ENCODE results near the gene MYO9B.
A peak's percentile ranks its signal among the peaks of the same experiment; 100 is the strongest.

MYO9B gene

GRCh38 chr19:17225053-17225452 lies 149.5 kb downstream of the MYO9B start:
- no peak for DNase-seq

- DNase-seq: peak; percentile 83
Observed at GRCh38 chr19:17226002-17226933, 150.7 kb downstream of the MYO9B start, which contains the start of gene OCEL1. Gene OCEL1, plus strand, starts transcription at chr19:17226226. Its CDS starts 22 bp downstream, at chr19:17226248.

- no peak for DNase-seq
Observed at GRCh38 chr19:17227798-17228367, 152.3 kb downstream of the MYO9B start.

GRCh38 chr19:17229890-17230289 lies 154.3 kb downstream of the MYO9B start:
- DNase-seq: no peak

DNA sequence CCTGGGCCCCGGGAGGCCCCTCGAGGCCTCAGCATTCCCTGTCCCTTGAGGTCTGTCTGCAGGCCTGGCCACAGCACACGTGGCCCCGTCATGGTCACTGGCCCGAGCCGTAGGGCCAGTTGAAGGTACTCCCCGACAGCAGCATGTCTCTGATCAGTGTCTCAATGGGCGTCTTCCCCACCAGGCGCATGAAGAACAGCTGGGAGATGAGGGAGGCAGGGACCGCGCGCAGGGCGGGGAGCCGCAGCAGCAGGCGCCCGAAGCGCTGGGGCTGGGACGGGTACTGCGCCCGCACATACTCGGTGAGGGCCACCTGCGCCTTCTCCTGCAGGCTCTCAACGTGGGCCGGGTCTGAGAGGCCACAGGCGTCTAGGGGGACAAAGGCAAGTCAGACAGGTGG lies 156.7 kb downstream of the MYO9B start:
- DNase-seq: no peak

GRCh38 chr19:17234911-17235299 lies 159.3 kb downstream of the MYO9B start:
- no peak for DNase-seq

GRCh38 chr19:17235300-17235970 lies 159.9 kb downstream of the MYO9B start:
- no peak for DNase-seq

DNA sequence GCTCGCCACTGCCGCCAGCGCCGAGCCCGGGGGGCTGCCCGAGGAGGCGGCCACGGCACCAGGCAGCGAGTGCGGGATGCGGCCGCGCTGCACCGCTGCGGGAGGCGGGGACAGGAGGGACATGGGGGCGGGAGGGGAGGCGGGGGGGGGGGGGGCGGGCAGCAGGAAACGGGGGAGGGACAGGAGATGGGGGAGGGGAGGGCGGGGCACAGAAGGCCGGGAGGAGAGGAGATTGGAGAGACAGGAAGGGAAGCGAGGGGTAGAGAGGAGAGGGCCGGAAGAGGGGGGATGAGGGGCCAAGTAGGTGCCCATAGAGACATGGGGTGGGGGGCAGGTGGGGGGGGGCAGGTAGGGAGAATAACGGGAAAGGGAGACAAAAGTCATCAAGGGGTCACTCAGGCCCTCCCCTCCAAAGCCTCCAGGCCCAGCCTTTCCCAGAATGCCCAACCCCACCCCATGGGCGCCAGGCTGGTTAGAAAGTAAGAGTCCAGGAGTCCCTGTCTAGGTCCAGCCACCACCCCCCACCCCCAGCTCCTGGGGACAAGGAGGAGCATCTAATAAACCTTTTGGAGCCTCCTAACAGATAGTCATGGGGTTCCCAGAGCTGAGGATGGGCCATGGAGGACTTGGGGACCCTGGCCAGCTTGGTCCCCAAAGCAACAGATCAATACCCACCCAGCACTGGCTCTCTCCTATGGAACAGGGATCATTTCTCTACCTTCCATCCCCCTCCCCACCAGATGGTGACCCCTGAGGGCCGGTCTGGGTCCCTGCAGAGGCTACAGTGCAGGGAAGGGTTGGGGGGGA lies 160.6 kb downstream of the MYO9B start:
- DNase-seq: no peak

- no peak for DNase-seq
Observed at GRCh38 chr19:17236811-17237543, 161.4 kb downstream of the MYO9B start.

DNA sequence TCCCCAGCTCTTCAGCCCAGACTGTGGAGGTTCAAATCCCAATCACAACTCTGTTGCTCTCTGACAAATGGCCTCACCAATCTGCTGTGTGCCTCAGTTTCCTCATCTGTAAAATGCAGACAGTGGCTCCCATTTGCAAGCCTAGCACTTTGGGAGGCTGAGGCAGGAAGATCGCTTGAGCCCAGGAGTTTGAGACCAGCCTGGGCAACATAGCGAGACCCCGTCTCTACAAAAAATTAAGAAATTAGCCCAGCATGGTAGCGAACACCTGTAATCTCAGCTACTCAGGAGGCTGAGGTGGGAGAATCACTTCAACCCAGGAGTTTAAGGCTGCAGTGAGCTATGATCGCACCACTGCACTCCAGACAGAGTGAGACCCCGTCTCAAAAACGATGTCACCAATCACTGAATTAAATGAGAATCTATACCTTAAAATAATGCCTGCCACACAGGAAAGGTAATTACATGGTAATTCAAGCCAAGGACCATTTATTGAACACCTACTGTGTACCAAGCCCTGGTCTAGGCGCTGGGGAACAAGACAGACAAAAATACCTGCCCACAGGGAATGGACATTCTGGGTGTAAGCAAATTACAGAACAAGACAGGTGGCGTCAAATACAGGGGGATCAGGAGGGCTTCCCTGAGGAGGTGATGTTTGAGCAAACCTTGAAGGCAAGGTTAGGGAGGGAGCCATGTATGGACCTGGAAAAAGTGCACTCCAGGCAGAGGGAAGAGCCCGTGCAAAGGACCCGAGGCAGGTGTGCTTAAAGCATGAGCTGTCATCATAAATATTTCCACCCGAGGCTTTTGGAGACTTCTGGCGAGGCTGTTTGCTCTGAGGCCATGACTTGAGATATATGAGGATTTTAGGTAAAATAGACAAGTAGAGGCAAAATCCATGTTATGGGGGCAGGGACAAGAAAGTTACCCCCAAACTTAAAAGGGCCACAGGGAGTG lies 162.4 kb downstream of the MYO9B start:
- no peak for DNase-seq

GRCh38 chr19:17240062-17240752 lies 164.6 kb downstream of the MYO9B start:
- DNase-seq: no peak

GRCh38 chr19:17240826-17241399 lies 165.3 kb downstream of the MYO9B start:
- DNase-seq: no peak

DNA sequence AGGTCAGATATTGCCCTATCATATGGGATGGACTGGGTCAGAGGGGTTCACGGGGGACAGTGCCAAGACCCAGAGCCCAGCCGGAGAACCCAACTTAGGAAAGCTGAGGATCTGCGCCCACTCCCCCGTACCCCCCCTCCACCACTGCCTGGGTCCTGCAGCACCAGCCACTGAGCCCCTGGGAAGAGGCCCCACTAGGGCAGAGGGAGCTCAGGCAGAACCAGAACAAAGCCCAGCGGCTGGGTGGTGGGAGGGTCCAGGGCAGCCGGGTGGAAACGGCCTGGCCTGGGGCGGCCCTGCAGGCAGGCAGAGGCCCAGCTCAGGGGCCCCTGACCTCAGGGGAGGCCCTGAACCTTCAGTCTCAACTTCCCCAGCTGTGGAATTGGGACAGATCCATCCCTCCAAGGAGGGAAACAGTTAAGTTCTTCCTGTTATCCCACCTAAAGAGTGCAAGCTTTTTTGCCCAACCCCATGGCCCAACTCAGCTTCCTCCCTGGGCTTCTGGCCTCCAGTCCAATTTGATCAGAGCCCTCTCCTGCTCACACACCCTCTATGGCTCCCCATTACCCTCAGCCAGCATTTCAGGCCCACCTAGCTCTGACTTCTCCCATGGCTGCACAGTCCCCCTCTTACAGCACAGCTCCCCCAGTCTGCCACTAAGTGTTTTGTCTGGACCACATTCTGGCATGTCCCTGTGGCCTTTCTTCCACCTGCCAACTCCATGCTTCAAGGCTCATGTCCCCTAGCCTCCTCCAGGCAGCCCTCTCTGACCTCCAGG lies 167.0 kb downstream of the MYO9B start:
- no peak for DNase-seq

GRCh38 chr19:17243211-17243829 lies 167.7 kb downstream of the MYO9B start:
- DNase-seq: no peak

GRCh38 chr19:17243830-17244617 lies 168.4 kb downstream of the MYO9B start:
- no peak for DNase-seq

DNA sequence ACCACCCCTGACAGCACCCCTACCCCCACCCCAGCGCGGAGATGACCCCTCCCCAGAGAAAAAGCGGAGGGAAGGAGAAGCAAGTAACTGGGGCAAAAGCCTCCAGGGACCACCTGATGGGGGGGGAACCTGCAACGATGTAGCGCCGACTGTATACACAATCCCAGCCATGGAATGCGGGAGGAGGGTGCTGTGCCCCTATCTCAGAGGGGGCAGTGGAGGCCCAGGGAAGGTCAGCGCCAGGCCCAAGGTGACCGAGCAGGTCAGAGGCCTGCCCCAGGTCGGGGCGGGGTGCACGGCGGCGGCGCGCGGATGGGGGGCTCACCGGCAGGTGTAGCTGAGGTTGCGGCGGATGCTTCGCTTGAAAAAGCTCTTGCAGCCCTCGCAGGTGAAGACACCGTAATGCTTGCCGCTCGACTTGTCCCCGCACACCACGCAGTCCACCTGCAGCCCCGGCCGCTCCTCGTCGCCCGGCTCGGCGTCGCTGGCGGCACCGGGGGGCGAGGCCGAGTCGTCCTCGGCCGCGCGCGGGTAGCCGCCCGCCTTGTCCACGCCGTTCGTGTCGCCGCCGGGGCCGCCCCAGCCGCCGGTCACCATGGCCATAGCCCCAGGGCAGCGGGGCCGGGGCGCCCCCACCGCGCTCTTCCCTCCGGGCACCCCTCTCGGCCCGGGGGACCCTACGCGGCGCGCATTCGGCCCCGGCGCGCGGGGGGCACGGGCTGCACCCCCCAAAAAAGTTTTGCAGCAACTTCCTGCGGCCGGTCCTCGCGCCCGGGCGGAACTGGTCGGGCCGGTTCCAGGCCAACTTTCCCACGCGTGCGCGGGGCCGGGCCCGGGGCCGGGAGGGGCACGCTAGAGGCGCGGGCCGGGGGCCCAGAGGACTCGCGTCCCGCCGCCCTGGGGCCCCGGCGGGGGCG lies 169.3 kb downstream of the MYO9B start:
- no peak for DNase-seq

- DNase-seq: no peak
Observed at GRCh38 chr19:17245535-17245984, 170.0 kb downstream of the MYO9B start, which contains the start of gene NR2F6. Gene NR2F6, minus strand, starts transcription at chr19:17245919. Its CDS starts 699 bp downstream, at chr19:17245220.
